Measurements from ENCODE around the gene RPS6KB1.

GRCh38 chr17:59950049-59950448, 57.1 kb downstream of the RPS6KB1 start:
- TF ChIP-seq MAFK (IDR thresholded peaks at IDR 0.05; ENCODE audit: low read depth, low read length): no peak
- TF ChIP-seq CTCF (IDR thresholded peaks at IDR 0.05; ENCODE audit: control extremely low read depth in 1 of 3, insufficient read depth in 1 of 3, low read depth in 1 of 3, low read length in 3 of 3): no peak
- no peak for TF ChIP-seq GTF2F1 (IDR thresholded peaks at IDR 0.05; ENCODE audit: borderline replicate concordance, low read depth, low read length)
- no peak for TF ChIP-seq SIN3A (conservative IDR thresholded peaks at IDR 0.05 in 1 of 2, IDR thresholded peaks at IDR 0.05 in 1 of 2; ENCODE audit: low read depth in 1 of 2, low read length in 2 of 2)
- no peak for TF ChIP-seq EZH2 (IDR thresholded peaks at IDR 0.05; ENCODE audit: low read depth, low read length, severe bottlenecking)
- no peak for TF ChIP-seq CREB1 (IDR thresholded peaks at IDR 0.05)
- no peak for TF ChIP-seq POLR2A (IDR thresholded peaks at IDR 0.05; ENCODE audit: control extremely low read depth in 1 of 2, low read depth in 2 of 2, low read length in 2 of 2)
- TF ChIP-seq CBX8 (IDR thresholded peaks at IDR 0.05; ENCODE audit: borderline replicate concordance, low read depth, low read length): no peak
- TF ChIP-seq GABPA (IDR thresholded peaks at IDR 0.05; ENCODE audit: borderline replicate concordance, insufficient read depth, low read length): no peak
- no peak for TF ChIP-seq BCL11A (IDR thresholded peaks at IDR 0.05; ENCODE audit: low read depth in 2 of 2, low read length in 2 of 2)

Measured in H1 (cell line).